ENCODE results near the gene TPCN2.

The TPCN2 gene

GRCh38 chr11:69178819-69179482 is 130.2 kb downstream of the TPCN2 start:
- TF ChIP-seq, protein P1, sequence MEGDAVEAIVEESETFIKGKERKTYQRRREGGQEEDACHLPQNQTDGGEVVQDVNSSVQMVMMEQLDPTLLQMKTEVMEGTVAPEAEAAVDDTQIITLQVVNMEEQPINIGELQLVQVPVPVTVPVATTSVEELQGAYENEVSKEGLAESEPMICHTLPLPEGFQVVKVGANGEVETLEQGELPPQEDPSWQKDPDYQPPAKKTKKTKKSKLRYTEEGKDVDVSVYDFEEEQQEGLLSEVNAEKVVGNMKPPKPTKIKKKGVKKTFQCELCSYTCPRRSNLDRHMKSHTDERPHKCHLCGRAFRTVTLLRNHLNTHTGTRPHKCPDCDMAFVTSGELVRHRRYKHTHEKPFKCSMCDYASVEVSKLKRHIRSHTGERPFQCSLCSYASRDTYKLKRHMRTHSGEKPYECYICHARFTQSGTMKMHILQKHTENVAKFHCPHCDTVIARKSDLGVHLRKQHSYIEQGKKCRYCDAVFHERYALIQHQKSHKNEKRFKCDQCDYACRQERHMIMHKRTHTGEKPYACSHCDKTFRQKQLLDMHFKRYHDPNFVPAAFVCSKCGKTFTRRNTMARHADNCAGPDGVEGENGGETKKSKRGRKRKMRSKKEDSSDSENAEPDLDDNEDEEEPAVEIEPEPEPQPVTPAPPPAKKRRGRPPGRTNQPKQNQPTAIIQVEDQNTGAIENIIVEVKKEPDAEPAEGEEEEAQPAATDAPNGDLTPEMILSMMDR (IDR thresholded peaks at IDR 0.05; ENCODE audit: low read depth, low read length), result no peak
- no peak for TF ChIP-seq MYC (IDR thresholded peaks at IDR 0.05; ENCODE audit: low read depth, low read length)
- no peak for TF ChIP-seq POLR2A (IDR thresholded peaks at IDR 0.05; ENCODE audit: extremely low read depth, insufficient read length)
- TF ChIP-seq MAX (IDR thresholded peaks at IDR 0.05; ENCODE audit: low read depth, low read length), result no peak
- no peak overlapping the region for H3K4me3 ChIP-seq (ENCODE audit: low read depth, low read length)
- DNase-seq (ENCODE audit: low read depth), result no peak

GRCh38 chr11:69180226-69180625 is 131.5 kb downstream of the TPCN2 start:
- H3K4me3 ChIP-seq (ENCODE audit: low read depth, low read length), result no peak overlapping the region

DNA sequence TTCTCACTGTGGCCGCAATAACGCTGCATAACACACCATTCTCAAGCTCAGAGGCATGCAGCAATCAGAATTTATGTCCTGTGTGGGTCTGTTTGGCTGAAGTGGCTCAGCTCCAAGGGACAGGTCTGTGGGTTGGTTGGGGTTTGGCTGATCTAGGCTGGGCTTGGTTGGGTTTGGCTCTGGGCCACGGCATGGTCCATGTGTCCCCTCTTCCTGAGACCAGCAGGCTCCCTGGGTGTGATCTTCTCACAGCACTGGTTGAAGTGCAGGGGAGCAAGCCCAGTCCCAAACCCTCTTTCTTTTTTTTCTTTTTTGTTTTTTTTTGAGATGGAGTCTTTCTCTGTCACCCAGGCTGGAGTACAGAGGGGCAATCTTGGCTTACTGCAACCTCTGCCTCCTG is 132.0 kb downstream of the TPCN2 start:
- no peak overlapping the region for H3K4me3 ChIP-seq (ENCODE audit: low read depth, low read length)
- no peak for DNase-seq (ENCODE audit: low read depth)
- TF ChIP-seq MAX (IDR thresholded peaks at IDR 0.05; ENCODE audit: low read depth, low read length), result no peak
- TF ChIP-seq, protein P1 (IDR thresholded peaks at IDR 0.05; ENCODE audit: low read depth, low read length), result no peak
- TF ChIP-seq MYC (IDR thresholded peaks at IDR 0.05; ENCODE audit: low read depth, low read length), result no peak
- no peak for TF ChIP-seq POLR2A (IDR thresholded peaks at IDR 0.05; ENCODE audit: extremely low read depth, insufficient read length)

More at GRCh38 chr11:69180226-69180625, 131.5 kb downstream of the TPCN2 start:
- TF ChIP-seq, protein P1 (IDR thresholded peaks at IDR 0.05; ENCODE audit: low read depth, low read length), result no peak
- TF ChIP-seq POLR2A (IDR thresholded peaks at IDR 0.05; ENCODE audit: extremely low read depth, insufficient read length), result no peak
- no peak for TF ChIP-seq MAX (IDR thresholded peaks at IDR 0.05; ENCODE audit: low read depth, low read length)
- no peak for TF ChIP-seq MYC (IDR thresholded peaks at IDR 0.05; ENCODE audit: low read depth, low read length)
- peak; percentile 21 for DNase-seq (ENCODE audit: low read depth)

DNA sequence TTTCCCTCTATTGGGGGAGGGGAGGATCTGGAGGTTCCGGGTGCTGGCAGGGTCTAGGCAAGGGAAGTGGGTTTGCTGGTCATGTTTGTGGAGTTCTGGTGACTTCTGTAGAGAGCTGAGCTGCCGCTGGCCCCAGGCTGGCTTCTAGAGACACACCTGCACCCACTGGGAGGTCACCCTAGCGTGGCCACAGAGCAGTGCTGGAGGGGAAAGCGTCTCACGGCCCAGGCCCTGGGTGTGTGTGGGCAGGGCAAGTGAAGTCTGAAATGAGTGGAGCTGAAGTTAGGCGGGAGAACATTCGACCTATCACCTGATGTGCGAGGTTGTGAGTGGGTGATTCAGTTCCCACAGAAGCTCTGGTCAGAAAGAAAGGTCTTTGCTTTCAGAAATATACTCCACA is 134.9 kb downstream of the TPCN2 start:
- TF ChIP-seq POLR2A (IDR thresholded peaks at IDR 0.05; ENCODE audit: extremely low read depth, insufficient read length) (no peak), MYC (IDR thresholded peaks at IDR 0.05; ENCODE audit: low read depth, low read length) (no peak), MAX (IDR thresholded peaks at IDR 0.05; ENCODE audit: low read depth, low read length) (no peak)
- TF ChIP-seq, protein P1 (IDR thresholded peaks at IDR 0.05; ENCODE audit: low read depth, low read length), result no peak
- no peak overlapping the region for H3K4me3 ChIP-seq (ENCODE audit: low read depth, low read length)
- DNase-seq (ENCODE audit: low read depth), result no peak
